Forelimb muscle (tissue), 1 donor: ENCODE data around the gene SCGB3A2. TPM values are rescaled to one million over a fixed set of nuclear protein-coding genes. Genes with fewer than 3 reads are reported as not detected.

Experiments
- DNase-seq: peaks from one replicate; pipeline ENCODE4 v3.0.0-alpha.2; 2013; ENCODE audit warnings: low read depth
- polyA plus RNA-seq: library from polyadenylated mRNA; unstranded; fragments of 120-200 nt; gene quantifications from one replicate; pipeline ENCODE4 v1.2.1, GENCODE V29; 2013; ENCODE audit not compliant: insufficient read length

SCGB3A2 gene
- not detected for polyA plus RNA-seq

GRCh38 chr5:147878066-147878759 lies at the start of gene SCGB3A2:
SCGB3A2 (plus strand) TSS chr5:147878711; CDS start chr5:147878804, 93 bp downstream.
- DNase-seq: no peak

GRCh38 chr5:147830035-147830434 lies 48.5 kb upstream of the SCGB3A2 start:
- no peak for DNase-seq

GRCh38 chr5:147831465-147831864 lies 47.0 kb upstream of the SCGB3A2 start, which contains the start of gene SPINK1:
SPINK1 (minus strand) TSS chr5:147831671; CDS start chr5:147831577, 94 bp downstream.
- DNase-seq: no peak

- no peak for DNase-seq
Measured at GRCh38 chr5:147832541-147832940, 46.0 kb upstream of the SCGB3A2 start.

- DNase-seq: no peak
Measured at GRCh38 chr5:147835386-147835798, 43.1 kb upstream of the SCGB3A2 start.

- no peak for DNase-seq
Measured at GRCh38 chr5:147836439-147836838, 42.1 kb upstream of the SCGB3A2 start.

GRCh38 chr5:147842869-147843268 lies 35.6 kb upstream of the SCGB3A2 start:
- no peak for DNase-seq

GRCh38 chr5:147844846-147845245 lies 33.7 kb upstream of the SCGB3A2 start:
- DNase-seq: no peak

- no peak for DNase-seq
Measured at GRCh38 chr5:147845618-147846017, 32.9 kb upstream of the SCGB3A2 start.

GRCh38 chr5:147849226-147849625 lies 29.3 kb upstream of the SCGB3A2 start:
- no peak for DNase-seq

- no peak for DNase-seq
Measured at GRCh38 chr5:147851578-147851977, 26.9 kb upstream of the SCGB3A2 start.

- DNase-seq: no peak
Measured at GRCh38 chr5:147852365-147852764, 26.1 kb upstream of the SCGB3A2 start.

GRCh38 chr5:147853372-147853987 lies 25.0 kb upstream of the SCGB3A2 start:
- no peak for DNase-seq

GRCh38 chr5:147854331-147854730 lies 24.2 kb upstream of the SCGB3A2 start:
- DNase-seq: no peak

- no peak for DNase-seq
Measured at GRCh38 chr5:147854894-147855773, 23.4 kb upstream of the SCGB3A2 start.

GRCh38 chr5:147855774-147856069 lies 22.8 kb upstream of the SCGB3A2 start:
- no peak for DNase-seq

- DNase-seq: no peak
Measured at GRCh38 chr5:147856801-147857200, 21.7 kb upstream of the SCGB3A2 start.

GRCh38 chr5:147857302-147858129 lies 21.0 kb upstream of the SCGB3A2 start:
- DNase-seq: peak; percentile 20

GRCh38 chr5:147858565-147858964 lies 19.9 kb upstream of the SCGB3A2 start:
- no peak for DNase-seq

GRCh38 chr5:147859962-147860640 lies 18.4 kb upstream of the SCGB3A2 start:
- no peak for DNase-seq

GRCh38 chr5:147860641-147861025 lies 17.9 kb upstream of the SCGB3A2 start:
- no peak for DNase-seq
